Keratinocyte (primary cell): ENCODE measurements around the gene FIZ1. TPM values are rescaled to one million over a fixed set of nuclear protein-coding genes. Genes with fewer than 3 reads are reported as not detected.

ENCODE experiments used
- DNase-seq: peaks from one replicate; pipeline ENCODE4 v3.0.0-alpha.2; 2011; ENCODE audit warnings: low read depth, missing footprints, low spot score
- FAIRE-seq: peaks from 2 replicates; lab custom pipeline; 2011; peaks lifted over from hg19 to GRCh38; lab: Jason Lieb, UNC
- H2AFZ ChIP-seq: 2 replicates; pipeline ENCODE4 v1.6.0; 2012; ENCODE audit warnings: low read length, control low read depth, inconsistent platforms; ENCODE audit not compliant: control insufficient read depth
- H3K27ac ChIP-seq: 2 replicates; pipeline ENCODE4 v1.5.1; 2011; ENCODE audit warnings: low read length; ENCODE audit not compliant: control insufficient read depth, insufficient read depth
- H3K27me3 ChIP-seq: 3 replicates; pipeline ENCODE4 v1.6.0; 2011; ENCODE audit warnings: low read length; ENCODE audit not compliant: control insufficient read depth, insufficient read depth; ENCODE audit errors: extremely low read depth
- H3K36me3 ChIP-seq, 2 experiments: 2 replicates in 1 of 2; 3 replicates in 1 of 2; pipeline ENCODE4 v1.5.1; 2011; ENCODE audit warnings: low read length in 2 of 2, mild to moderate bottlenecking in 1 of 2; ENCODE audit not compliant: control insufficient read depth in 2 of 2, insufficient read depth in 2 of 2; ENCODE audit errors: extremely low read depth in 1 of 2
- H3K4me1 ChIP-seq: 3 replicates; pipeline ENCODE4 v1.5.1; 2011; ENCODE audit warnings: low read length; ENCODE audit not compliant: control insufficient read depth, insufficient read depth; ENCODE audit errors: extremely low read depth
- H3K4me2 ChIP-seq: 3 replicates; pipeline ENCODE4 v1.6.0; 2011; ENCODE audit warnings: low read depth, low read length; ENCODE audit not compliant: control insufficient read depth, insufficient read depth; ENCODE audit errors: extremely low read depth
- H3K4me3 ChIP-seq, 3 experiments: fragments of 200-600 bp in 1 of 3; sonication (generic) in 1 of 3; 2 replicates in 2 of 3; 3 replicates in 1 of 3; pipeline ENCODE4 v1.5.1; 2011 to 2016; ENCODE audit warnings: low read length in 3 of 3, mild to moderate bottlenecking in 3 of 3, control low read depth in 2 of 3, inconsistent platforms in 1 of 3, low read depth in 1 of 3, mixed read lengths in 1 of 3, mixed run types in 1 of 3, moderate library complexity in 1 of 3; ENCODE audit not compliant: control insufficient read depth in 2 of 3, insufficient read depth in 2 of 3; ENCODE audit errors: extremely low read depth in 1 of 3
- H3K79me2 ChIP-seq: 2 replicates; pipeline ENCODE4 v1.6.0; 2012; ENCODE audit warnings: low read length; ENCODE audit not compliant: control insufficient read depth, insufficient read depth
- H3K9ac ChIP-seq: 3 replicates; pipeline ENCODE4 v1.6.0; 2011; ENCODE audit warnings: low read length; ENCODE audit not compliant: control insufficient read depth, insufficient read depth; ENCODE audit errors: extremely low read depth
- H3K9me1 ChIP-seq: 3 replicates; pipeline ENCODE4 v1.6.0; 2011; ENCODE audit warnings: low read length; ENCODE audit not compliant: control insufficient read depth, insufficient read depth; ENCODE audit errors: extremely low read depth
- H3K9me3 ChIP-seq: 2 replicates; pipeline ENCODE4 v1.5.1; 2012; ENCODE audit warnings: low read depth, low read length; ENCODE audit not compliant: control insufficient read depth
- H4K20me1 ChIP-seq: 3 replicates; pipeline ENCODE4 v1.6.0; 2011; ENCODE audit warnings: low read length; ENCODE audit not compliant: control insufficient read depth, insufficient read depth; ENCODE audit errors: extremely low read depth
- EZH2 ChIP-seq: IDR thresholded peaks from one replicate; pipeline ENCODE4 v1.6.1; 2012; ENCODE audit warnings: inconsistent platforms, mild to moderate bottlenecking, low read length, moderate library complexity
- dilution Hi-C: fragments of 300-500 bp; cut with MboI; formaldehyde crosslinking; loops from one replicate; pipeline ENCODE4 v1.7.0; 2020; ENCODE audit warnings: low sequenced_read_pairs; ENCODE audit not compliant: extremely low pct_ligation_motif_present
- polyA plus RNA-seq, 5 experiments: library from polyadenylated mRNA; depleted of rRNA in 3 of 5; stranded (reverse) in 3 of 5; stranded (forward) in 1 of 5; unstranded in 1 of 5; fragments of >200 nt; gene quantifications; 1 replicate in 1 of 5; 2 replicates in 3 of 5; 3 replicates in 1 of 5; pipeline versions ENCODE4 v1.2.1 to v1.2.3, GENCODE V29; 2011 to 2012; ENCODE audit warnings: missing spikeins in 2 of 5, low read depth in 1 of 5, low replicate concordance in 1 of 5
- TF ChIP-seq, protein P1 (sequence below), 3 experiments: IDR thresholded peaks in 1 of 3; conservative IDR thresholded peaks in 1 of 3; optimal IDR thresholded peaks in 1 of 3; 2 replicates in 2 of 3; 3 replicates in 1 of 3; pipeline versions ENCODE3 to v1.5.1; 2011; ENCODE audit warnings: low read length in 3 of 3, mild to moderate bottlenecking in 3 of 3, moderate library complexity in 2 of 3, control low read depth in 1 of 3, inconsistent platforms in 1 of 3; ENCODE audit not compliant: insufficient read depth in 2 of 3; ENCODE audit errors: extremely low read depth in 1 of 3

FIZ1 gene
- polyA plus RNA-seq, 1 donor (not counting 4 experiments of a cell fraction or from before 2014, with no cell fraction given), result 2.7 TPM

- Histone ChIP-seq H2AFZ (no peak overlapping the region), H3K27me3 (no peaks in the 10 kb centered on the region), H3K9ac (no peak overlapping the region), H3K27ac (no peak overlapping the region), H3K4me2 (no peak overlapping the region), H3K9me1 (no peaks in the 10 kb centered on the region), H4K20me1 (peaks cover 3% of the 10 kb centered on the region), H3K4me1 (peaks cover 13% of the 10 kb centered on the region), H3K36me3 (peaks cover 0 to 2% of the 10 kb centered on the region in 2 experiments), H3K4me3 (no peak overlapping the region), H3K9me3 (no peaks in the 10 kb centered on the region), H3K79me2 (no peaks in the 10 kb centered on the region)
- dilution Hi-C loops, result no loop called here
- FAIRE-seq (no peak), DNase-seq (no peak)
- TF ChIP-seq EZH2, result no peak
- TF ChIP-seq, protein P1, sequence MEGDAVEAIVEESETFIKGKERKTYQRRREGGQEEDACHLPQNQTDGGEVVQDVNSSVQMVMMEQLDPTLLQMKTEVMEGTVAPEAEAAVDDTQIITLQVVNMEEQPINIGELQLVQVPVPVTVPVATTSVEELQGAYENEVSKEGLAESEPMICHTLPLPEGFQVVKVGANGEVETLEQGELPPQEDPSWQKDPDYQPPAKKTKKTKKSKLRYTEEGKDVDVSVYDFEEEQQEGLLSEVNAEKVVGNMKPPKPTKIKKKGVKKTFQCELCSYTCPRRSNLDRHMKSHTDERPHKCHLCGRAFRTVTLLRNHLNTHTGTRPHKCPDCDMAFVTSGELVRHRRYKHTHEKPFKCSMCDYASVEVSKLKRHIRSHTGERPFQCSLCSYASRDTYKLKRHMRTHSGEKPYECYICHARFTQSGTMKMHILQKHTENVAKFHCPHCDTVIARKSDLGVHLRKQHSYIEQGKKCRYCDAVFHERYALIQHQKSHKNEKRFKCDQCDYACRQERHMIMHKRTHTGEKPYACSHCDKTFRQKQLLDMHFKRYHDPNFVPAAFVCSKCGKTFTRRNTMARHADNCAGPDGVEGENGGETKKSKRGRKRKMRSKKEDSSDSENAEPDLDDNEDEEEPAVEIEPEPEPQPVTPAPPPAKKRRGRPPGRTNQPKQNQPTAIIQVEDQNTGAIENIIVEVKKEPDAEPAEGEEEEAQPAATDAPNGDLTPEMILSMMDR (optimal IDR thresholded peaks at IDR 0.05 in 1 of 3, IDR thresholded peaks at IDR 0.05 in 1 of 3, conservative IDR thresholded peaks at IDR 0.05 in 1 of 3; ENCODE audit: extremely low read depth in 1 of 3, insufficient read depth in 2 of 3, low read length in 3 of 3), result no peak
Measured at GRCh38 chr19:55623130-55623529, 23.8 kb upstream of the FIZ1 start.

DNA sequence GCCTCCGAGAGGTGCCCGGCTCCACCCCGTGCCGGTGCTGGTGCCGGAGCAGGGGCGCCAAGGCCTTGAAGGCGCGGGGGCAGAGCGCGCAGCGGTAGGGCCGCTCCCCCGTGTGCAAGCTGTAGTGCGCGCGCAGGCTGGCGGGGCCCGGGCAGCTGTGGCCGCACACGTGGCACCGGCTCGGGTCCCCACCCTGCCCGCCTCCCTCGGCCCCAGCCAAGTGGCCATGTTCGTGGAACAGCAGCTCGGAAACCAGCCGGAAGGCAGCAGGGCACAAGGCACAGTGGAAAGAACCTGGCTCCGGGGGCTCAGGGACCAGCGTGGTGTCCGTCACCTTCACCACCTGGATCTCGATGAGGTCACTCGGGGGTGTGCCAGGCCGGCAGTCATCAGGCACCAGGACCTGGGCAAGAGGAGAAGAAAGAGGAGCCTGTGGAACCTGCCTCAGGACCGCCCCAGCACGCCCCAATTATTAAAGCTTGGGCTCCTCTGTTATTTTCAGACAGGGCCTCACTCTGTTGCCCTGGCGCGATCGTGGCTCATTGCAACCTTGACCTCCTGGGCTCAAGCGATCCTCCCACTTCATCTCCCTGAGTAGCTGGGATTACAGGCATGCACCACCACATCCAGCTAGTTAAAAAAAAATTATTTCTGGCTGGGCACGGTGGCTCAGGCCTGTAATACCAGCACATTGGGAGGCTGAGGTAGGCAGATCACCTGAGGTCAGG, 23.1 kb upstream of the FIZ1 start:
- peaks cover 1 to 2% of the 10 kb centered on the region in 2 experiments for H3K36me3 ChIP-seq
- H3K9me1 ChIP-seq, result no peaks in the 10 kb centered on the region
- no peak for DNase-seq
- H3K4me3 ChIP-seq, result no peak overlapping the region
- H3K27me3 ChIP-seq, result no peaks in the 10 kb centered on the region
- TF ChIP-seq, protein P1 (optimal IDR thresholded peaks at IDR 0.05 in 1 of 3, IDR thresholded peaks at IDR 0.05 in 1 of 3, conservative IDR thresholded peaks at IDR 0.05 in 1 of 3; ENCODE audit: extremely low read depth in 1 of 3, insufficient read depth in 2 of 3, low read length in 3 of 3), result no peak
- no peak for TF ChIP-seq EZH2
- dilution Hi-C loops, result no loop called here
- no peaks in the 10 kb centered on the region for H3K79me2 ChIP-seq
- peaks cover 13% of the 10 kb centered on the region for H3K4me1 ChIP-seq
- FAIRE-seq, result no peak
- no peaks in the 10 kb centered on the region for H3K9me3 ChIP-seq
- peaks cover 3% of the 10 kb centered on the region for H4K20me1 ChIP-seq
- H3K27ac ChIP-seq, result no peak overlapping the region
- no peak overlapping the region for H3K4me2 ChIP-seq
- H2AFZ ChIP-seq, result no peak overlapping the region
- no peak overlapping the region for H3K9ac ChIP-seq
